ENCODE results near the gene PADI6. TPM values are rescaled to one million over a fixed set of nuclear protein-coding genes. Genes with fewer than 3 reads are reported as not detected.

PADI6 gene
- total RNA-seq, 4 donors from 2014 or later: not detected

DNA sequence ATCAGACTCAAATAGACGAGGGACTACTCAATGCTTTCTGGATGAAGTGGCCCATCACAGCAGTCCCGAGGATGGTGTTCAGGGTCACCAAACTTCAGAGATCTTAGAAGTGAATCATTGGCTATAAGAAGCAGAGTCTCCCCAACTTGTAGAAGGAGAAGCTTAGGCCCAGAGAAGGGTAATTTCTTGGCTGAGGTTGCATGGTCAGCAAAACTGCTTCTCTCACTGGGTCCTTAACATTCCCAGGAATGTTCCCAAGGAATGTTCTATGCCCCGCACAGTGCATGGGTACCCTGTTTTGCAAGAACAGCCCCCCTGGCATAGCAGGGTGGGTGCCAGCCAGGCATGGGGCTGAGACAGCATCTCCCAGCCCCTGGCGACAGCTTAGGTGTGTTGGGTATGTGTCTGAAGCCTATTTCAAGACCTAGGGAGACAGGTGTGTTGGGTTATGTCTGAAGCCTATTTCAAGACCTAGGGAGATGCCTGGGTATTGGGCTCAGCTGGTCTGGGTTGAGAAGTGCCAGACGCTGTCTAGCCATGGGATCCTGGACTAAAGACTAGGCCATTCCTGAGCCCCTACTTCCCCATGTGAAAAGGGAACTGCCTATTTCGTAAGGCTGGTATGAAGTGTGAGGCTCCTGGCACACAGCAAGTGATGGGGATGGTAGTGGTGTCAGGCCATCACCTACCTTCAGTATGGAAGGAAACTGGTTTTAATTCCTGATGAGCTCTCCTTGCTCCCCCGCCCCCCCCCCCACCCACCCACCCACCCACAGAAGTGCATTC lies 26.1 kb downstream of the PADI6 start:
- TF ChIP-seq, protein P1, sequence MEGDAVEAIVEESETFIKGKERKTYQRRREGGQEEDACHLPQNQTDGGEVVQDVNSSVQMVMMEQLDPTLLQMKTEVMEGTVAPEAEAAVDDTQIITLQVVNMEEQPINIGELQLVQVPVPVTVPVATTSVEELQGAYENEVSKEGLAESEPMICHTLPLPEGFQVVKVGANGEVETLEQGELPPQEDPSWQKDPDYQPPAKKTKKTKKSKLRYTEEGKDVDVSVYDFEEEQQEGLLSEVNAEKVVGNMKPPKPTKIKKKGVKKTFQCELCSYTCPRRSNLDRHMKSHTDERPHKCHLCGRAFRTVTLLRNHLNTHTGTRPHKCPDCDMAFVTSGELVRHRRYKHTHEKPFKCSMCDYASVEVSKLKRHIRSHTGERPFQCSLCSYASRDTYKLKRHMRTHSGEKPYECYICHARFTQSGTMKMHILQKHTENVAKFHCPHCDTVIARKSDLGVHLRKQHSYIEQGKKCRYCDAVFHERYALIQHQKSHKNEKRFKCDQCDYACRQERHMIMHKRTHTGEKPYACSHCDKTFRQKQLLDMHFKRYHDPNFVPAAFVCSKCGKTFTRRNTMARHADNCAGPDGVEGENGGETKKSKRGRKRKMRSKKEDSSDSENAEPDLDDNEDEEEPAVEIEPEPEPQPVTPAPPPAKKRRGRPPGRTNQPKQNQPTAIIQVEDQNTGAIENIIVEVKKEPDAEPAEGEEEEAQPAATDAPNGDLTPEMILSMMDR (IDR thresholded peaks at IDR 0.05; ENCODE audit: low read depth): no peak

DNA sequence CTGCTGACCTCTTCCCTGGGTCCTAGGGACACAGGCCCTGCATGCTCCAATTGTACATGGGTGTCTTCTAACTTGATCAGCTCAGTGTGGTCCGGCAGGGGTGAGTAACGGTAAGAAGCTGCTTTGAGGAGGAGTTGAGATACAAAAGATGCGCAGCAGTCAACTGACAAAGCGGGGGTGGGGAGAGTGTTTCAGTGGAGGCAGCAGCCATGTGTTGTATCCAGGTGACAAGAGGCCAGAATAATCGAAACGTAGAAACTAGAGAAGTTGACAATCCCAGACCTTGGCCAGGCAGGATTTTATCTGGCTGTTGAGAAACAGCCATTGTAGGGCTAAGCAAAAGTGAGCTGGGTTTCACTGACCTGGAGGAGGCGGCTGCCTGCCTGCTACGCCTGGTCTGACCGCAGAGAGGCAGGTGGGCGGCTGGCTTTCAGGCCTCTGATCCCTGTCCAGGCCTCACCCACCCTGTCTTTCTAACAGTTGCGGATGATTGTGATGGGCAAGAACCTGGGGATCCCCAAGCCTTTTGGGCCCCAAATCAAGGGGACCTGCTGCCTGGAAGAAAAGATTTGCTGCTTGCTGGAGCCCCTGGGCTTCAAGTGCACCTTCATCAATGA lies 28.8 kb downstream of the PADI6 start:
- TF ChIP-seq, protein P1 (IDR thresholded peaks at IDR 0.05; ENCODE audit: low read depth): no peak

DNA sequence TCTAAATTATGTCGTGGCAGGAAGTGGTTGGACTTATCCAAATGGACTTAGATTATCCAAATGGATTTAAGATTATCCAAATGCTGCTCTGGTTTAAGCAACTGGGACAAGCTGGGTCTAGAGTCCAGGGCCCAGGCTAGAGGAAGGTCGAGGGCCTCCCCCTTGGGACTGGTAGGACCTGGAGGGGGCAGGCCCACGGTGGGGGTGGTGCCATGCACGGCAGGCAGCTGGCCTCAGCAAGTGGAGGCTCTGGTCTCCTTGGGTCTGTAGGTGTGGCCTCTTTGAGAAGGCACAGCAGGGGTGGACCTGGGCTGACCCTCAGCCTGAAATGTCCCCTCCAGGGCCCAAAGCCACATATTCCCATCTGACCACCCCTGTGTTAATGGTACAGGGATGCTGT lies 29.8 kb downstream of the PADI6 start:
- TF ChIP-seq, protein P1 (IDR thresholded peaks at IDR 0.05; ENCODE audit: low read depth): no peak

DNA sequence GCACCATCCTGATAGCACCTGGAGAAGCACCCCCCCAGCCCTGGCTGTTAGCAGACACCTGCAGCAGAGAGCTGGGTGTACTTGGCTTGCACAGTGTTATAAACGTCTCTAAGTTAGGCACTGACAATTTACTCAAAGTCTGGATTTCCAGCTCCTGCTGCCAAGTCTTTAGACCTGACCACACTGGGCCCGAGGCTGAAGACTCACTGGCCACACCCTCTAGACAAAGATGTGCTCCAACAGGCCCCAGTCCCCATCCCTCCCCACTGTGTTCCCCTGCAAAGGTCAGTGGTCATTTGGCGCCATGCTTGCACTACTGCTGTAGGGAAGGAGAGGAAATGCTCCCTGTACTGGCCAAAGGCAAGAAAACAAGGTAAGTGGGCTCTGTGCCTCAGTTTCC lies 31.1 kb downstream of the PADI6 start:
- TF ChIP-seq, protein P1 (IDR thresholded peaks at IDR 0.05; ENCODE audit: low read depth): no peak

DNA sequence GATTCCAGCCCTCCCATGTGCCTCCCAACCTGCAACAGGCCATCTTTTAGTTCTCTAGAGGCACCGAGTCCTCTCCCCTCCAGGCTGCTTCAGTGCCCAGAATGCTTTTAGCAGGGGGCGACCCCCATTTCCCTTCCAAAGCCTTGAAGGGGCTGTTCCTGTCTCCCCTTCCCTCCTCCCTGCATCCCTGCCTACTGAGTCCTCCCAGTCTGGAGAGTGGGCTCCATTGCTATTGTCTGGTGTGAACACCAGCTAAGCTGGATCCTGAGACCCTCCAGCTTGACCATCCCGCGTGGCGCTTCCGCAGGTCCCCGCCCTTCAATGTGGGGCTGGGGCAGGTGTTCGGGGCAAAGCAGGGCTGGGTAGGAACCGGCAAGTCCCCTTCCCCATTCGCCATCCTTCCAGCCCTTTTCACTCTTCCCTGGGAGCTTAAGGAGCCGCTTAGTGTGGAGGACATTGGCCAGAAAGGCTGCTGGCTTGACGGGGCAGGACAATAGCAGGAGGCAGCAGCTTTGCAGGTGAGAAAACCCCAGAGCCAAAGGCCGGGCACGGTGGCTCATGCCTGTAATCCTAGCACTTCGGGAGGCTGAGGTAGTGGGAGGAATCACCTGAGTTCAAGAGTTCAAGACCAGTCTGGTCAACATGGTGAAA lies 32.2 kb downstream of the PADI6 start:
- TF ChIP-seq, protein P1 (IDR thresholded peaks at IDR 0.05; ENCODE audit: low read depth): no peak

DNA sequence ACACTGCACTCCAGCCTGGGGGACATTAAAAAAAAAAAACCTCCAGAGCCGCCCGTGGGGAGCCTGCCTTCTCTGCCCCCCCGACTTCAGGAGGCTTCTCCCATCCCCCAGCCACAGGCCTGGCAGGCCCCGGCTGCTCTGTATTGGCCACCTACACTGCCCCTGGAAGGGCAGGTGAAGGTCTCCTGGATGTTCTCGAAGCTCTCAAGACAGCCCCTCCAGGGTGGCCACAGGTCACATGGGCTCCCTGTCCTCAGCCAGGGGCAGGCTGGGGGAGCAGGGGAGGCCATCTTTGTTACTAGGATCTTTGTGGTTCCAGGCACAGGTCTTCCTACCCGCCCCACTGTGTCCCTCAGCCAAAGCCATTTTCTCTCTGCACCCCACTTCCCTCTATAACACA lies 32.8 kb downstream of the PADI6 start:
- TF ChIP-seq, protein P1 (IDR thresholded peaks at IDR 0.05; ENCODE audit: low read depth): no peak
